NCI-H524 treated with DMSO at 0.1 percent for 48 hours (cell line): ENCODE results near the gene TGFBR3.
"Not testable (repeated sequence)": the region's sequence is repeated elsewhere in the genome, so short reads cannot be mapped to it uniquely, and the experiment has no call there.

Experiments
- DNase-seq: peaks from one replicate; lab custom pipeline; 2025; lab: John Stamatoyannopoulos, UW

The TGFBR3 gene

GRCh38 chr1:91883470-91883869, 2.5 kb downstream of the TGFBR3 start:
- no peak for DNase-seq

- DNase-seq, result no peak
Observed at GRCh38 chr1:91881280-91881679, 4.7 kb downstream of the TGFBR3 start.

GRCh38 chr1:91879733-91880132, 6.2 kb downstream of the TGFBR3 start:
- no peak for DNase-seq

DNA sequence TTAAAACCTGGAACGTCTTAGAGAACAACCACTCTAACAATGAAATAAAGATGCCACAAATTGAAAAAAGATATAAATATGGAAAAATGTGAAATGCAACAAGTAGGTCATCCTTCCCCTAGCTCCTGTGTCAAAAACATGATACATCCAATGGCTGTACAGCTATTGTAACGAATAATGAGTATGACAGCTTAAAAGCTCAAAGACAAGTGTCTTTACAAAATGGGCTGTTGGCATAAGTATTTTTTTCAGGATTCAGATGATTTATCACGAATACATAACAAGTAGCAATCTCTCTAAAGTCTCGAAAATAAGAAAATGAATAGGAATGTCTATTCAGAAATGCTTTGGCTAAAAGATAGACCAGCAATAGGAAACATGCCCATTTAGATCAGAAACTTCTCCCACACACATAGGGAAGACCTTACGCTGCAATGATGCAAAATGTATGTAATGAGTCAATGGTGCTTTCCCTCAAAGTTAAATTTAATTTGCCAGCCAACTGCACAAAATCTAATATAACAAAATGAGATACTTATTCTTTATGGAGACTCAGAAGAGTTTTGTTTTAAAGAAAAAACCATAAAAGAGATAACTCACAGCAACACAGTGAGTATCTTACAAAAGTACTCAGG, 8.3 kb downstream of the TGFBR3 start:
- DNase-seq, result no peak

GRCh38 chr1:91876781-91877573, 9.0 kb downstream of the TGFBR3 start:
- DNase-seq, result no peak

- DNase-seq, result no peak
Observed at GRCh38 chr1:91876040-91876470, 9.9 kb downstream of the TGFBR3 start.

DNA sequence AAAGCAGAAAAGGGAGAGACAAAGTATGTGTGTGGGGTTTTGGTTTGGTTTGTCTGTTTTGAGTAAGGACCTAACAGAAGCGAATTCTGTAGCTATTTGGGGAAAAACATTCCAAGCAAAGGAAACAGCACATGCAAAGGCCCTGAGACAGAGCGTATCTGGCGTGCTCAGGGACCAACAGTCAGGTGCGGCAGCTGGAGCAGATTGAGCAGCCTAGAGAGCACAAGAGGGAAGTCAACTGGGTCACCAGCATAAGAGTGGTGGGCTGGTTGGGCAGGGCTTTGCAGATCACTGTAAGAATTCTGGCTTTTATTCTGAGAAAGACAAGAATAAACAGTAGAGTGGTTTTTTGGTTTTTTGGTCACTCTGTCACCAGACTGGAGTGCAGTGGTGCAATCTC, 11.8 kb downstream of the TGFBR3 start:
- DNase-seq, result no peak

GRCh38 chr1:91872559-91873081, 13.3 kb downstream of the TGFBR3 start:
- DNase-seq, result no peak

GRCh38 chr1:91872000-91872399, 14.0 kb downstream of the TGFBR3 start:
- DNase-seq, result peak; percentile 65

GRCh38 chr1:91870322-91870721, 15.6 kb downstream of the TGFBR3 start:
- no peak for DNase-seq

GRCh38 chr1:91866425-91866824, 19.5 kb downstream of the TGFBR3 start:
- no peak for DNase-seq

GRCh38 chr1:91864017-91864700, 21.8 kb downstream of the TGFBR3 start:
- DNase-seq, result peak; percentile 15

DNA sequence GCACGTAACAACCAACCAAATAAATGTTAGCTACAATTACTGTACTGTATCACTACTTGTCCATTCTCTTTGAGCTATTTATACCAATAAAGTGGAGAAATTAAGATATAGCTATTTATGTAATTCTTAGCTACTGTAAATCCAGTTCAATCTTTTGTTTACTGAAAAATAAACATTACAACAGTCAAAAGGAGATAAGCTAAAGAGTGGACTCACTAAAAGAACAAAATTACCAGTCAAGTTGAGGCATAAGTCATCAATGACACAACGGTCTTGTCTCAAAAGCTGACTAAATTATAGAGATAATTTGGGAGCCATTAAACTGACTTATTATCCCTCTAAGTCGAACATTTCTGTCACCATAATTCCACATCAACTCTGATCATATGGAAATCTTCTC, 22.5 kb downstream of the TGFBR3 start:
- DNase-seq, result no peak

DNA sequence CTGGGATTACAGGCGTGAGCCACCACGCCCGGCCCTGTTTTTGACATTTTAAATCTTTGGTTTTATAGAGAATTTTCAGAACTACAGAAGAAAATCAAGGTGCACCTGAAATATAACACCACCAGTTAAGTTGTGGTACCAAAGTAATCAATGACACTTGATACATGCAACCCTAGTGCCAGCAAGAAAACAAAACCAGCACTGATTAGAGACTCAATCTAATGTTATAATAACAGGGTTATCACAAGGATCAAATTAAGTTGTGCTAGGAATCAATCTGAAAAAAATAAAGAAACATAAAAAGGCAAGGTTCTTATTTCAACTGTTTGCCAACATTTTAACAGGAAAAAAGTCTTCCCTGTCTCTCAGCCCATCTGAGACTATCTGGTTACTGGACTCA, 23.8 kb downstream of the TGFBR3 start:
- no peak for DNase-seq

GRCh38 chr1:91857557-91858239, 28.3 kb downstream of the TGFBR3 start:
- DNase-seq, result no peak

DNA sequence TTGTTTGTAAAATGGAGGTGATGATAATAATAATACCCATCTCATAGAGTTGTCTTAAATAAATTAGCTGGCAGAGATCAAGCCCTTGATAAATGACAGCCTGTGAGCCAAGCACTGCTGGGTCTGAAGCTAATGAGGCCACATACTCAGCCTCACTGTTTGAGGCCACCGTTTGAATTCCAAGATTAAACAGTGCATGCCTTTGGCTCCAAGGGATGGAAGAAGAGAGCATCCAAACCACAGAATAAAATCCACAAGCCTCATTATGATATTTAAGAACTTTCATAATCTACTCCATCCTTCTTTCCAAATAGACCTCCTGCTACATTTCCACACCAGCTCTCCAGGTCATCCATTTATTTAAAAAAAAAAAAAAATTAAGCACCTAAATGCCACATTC, 29.0 kb downstream of the TGFBR3 start:
- DNase-seq, result no peak

DNA sequence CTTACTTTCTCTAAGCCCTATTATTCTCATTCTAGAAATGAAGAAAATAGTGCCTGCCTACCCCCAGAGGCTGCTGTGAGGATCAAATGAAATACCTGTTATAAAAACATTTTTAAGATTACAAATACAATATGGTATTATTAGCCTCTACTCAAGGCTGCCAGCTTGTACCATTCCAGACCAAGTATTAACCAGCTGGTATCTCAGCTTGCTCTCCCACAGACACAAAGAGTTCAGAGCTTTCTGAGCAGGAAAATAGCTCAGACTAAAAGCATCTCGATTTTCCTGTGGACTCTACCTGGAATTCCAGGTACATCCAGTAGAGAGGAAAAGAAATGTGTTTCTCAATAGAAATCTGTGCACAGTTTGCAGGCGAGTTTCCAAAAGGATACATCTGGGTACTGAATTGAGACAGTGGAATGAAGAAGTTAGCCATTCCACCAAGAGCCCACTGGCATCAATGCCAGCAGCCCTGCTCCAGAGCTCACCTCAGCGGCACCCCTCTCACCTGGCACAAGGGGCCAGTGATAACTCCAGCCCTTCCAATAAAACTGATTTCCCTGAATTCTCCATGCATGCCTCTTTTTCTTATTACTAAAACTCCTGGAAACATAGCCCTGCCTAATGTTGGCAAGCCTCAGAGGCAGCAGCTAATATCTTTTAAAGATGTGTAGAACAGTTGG, 31.0 kb downstream of the TGFBR3 start:
- DNase-seq, result no peak

DNA sequence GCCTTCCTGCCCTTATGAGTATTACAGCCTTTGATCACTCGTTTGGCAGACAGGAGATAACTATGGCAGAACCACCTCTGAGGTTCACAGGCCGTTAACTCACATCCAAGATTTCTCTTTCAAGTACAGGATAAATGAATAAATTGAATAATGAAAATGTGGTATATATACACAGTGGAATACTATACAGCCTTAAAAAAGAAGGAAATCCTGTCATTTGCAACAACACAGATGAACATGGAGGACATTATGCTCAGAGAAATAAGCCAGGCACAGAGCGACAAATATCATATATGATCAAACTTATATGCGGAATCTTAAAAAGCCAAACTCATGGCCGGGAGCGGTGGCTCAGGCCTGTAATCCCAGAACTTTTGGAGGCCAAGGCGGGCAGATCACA, 32.6 kb downstream of the TGFBR3 start:
- DNase-seq, result no peak

DNA sequence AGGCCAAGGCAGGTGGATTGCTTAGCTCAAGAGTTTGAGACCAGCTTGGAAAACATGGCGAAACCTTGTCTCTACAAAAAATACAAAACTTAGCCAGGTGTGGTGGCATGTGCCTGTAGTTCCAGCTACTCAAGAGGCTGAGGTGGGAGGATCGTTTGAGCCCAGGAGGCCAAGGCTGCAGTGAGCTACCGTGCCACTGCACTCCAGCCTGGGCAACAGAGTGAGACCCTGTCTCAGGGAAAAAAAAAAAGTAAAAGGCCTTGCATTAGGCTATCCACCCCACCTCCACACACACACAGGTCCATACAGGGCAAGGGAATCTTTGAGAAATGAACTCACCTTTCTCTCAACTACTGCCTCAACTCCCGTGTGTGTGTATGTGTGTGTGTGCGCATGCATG, 33.9 kb downstream of the TGFBR3 start:
- not testable (repeated sequence) for DNase-seq

GRCh38 chr1:91851130-91852010, 34.6 kb downstream of the TGFBR3 start:
- no peak for DNase-seq

- no peak for DNase-seq
Observed at GRCh38 chr1:91850708-91851107, 35.2 kb downstream of the TGFBR3 start.
